HG03045 (cell line): ENCODE measurements around the gene KRTAP5-3.
"Not testable (repeated sequence)": the region's sequence is repeated elsewhere in the genome, so short reads cannot be mapped to it uniquely, and the experiment has no call there.

Source experiments
- ATAC-seq: cut with Tn5 transposase; IDR thresholded peaks from one replicate; pipeline ENCODE4 v1.9.1; 2021; ENCODE audit warnings: mild to moderate bottlenecking, moderate library complexity; ENCODE audit not compliant: unreplicated experiment

Gene KRTAP5-3

DNA sequence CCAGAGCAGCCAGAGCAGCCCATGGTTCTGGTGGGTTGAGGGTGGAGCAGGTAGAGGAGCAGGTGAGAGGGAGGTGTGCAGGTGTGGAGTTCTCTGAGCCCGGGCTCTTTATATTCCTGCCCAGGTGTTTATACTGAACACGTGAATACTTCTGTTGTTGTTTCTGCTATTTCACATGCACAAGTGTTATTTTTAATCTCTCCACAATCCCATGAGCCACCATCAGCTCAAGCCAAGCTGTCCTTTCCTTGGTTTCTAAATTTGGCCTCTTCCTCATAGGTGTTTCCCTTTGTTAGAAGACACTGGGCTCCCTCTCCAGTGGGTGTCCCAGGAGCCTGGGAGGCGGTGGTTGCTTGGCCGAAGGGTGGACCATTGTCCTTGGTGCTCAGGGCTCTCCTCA lies at the start of gene KRTAP5-3:
Gene KRTAP5-3, minus strand, starts transcription at position 101 of the 400 bp plus-strand sequence. Its CDS starts 78 bp downstream, at position 23.
- no peak for ATAC-seq

DNA sequence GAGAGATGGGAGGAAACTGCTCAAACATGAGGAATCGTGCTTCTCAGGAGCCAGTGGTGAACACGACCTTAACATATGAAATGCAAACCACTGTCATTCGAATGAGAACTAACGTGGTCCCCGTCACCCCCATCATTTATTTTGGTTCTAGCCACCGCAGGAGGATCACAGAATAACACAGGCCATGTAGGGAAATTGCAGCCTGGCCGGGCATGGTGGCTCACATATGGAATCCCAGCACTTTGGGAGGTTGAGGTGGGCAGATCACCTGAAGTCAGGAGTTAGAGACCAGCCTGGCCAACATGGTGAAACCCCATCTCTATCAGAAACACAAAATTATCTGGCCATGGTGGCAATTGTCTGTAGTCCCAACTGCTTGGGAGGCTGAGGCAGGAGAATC lies 48.4 kb upstream of the KRTAP5-3 start:
- no peak for ATAC-seq

GRCh38 chr11:1656061-1656441 lies 47.8 kb upstream of the KRTAP5-3 start:
- ATAC-seq, result no peak

GRCh38 chr11:1655168-1656060 lies 47.2 kb upstream of the KRTAP5-3 start:
- ATAC-seq, result no peak

DNA sequence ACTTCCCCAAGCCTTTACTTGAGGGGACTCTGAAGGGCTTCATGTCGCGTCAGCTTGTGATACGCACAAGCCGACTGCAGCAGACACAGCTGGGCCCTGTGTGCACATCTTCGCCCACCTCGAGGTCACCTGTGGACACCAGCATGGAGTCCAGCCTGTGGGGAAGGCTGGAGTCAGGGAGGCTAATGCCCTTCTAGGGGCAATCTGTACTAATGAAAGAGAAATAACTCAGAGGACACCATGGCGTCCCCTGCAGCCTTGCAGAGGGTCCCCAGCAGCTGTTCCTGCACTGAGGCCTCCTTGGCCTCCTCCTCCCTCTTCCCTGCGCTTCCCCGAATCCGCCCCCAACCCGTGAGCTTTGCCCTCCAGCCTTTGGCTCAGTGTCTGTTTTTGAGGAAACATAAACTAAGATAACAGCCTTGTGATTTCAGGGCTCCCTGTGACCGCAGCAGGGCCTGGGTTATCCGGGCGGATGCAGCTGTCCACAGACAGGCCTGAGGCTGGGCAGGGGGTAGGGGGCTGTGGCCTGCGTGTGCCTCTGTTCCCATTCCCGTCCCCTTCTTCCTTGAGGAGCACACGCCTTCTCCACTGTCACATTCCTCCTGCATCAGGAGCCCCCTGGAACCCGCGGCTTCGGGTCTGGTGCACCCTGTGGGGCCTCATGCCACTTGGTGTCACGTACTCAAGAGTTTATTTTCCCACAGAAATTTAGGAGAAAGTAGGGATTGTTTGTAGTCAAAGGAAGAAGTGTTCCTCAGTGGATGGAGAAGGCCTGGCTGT lies 46.3 kb upstream of the KRTAP5-3 start:
- no peak for ATAC-seq

DNA sequence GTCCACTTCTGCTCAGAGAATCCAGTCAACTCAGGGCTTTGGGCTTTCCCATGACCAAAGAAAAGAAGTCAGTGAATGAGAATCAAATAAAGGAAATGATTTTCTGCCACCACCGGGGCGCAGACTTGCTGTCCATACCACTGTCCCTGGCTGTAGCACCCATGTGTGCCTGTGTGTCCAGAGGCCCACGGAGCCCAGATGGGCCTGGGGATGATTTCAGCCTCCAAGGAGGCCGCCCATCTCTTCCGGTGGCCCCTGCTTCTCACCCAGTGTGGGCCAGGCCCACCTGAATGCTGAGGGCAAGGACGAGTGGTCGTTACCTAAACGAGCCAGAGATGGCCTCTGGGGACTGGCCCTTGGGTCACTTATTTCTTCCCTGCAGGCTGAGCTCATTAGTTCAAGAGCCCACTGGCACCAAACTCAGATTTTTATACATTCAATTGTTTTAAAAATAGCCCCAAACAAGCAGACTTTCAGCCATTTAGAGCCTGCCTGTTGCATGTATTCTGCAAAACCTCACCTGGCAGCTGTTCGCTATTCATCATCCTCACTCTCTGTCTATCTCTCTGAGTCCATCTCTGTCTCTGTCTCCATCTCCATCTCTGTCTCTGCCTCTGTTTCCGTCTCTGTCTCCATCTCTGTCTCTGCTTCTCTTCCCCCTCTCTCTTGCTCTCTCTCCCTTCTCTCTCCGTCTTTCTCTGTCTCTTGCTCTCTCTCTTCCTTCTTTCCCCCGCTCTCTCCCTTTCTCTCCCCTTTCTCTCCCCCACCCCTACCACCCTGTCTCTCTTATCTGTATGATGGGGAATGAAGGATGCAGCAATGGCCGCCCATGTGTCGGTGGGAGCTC lies 45.5 kb upstream of the KRTAP5-3 start:
- no peak for ATAC-seq

- no peak for ATAC-seq
Measured at GRCh38 chr11:1652771-1653540, 44.7 kb upstream of the KRTAP5-3 start.

DNA sequence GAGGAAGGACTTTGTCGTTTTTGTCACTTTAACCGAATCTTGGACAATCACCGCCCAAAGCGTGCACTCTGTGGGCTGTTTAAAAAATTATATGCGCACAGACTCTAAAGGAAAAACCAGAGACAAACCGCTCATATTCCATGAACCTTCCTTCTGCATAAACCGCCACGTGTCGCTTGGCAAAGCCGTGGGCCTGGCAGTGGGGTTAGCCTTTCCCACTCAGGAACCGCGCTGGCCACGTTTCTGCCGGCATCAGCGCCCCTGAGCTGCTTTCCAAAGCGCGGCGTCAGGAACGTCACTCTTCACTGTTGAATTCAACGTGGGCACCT lies 44.1 kb upstream of the KRTAP5-3 start:
- ATAC-seq, result no peak

DNA sequence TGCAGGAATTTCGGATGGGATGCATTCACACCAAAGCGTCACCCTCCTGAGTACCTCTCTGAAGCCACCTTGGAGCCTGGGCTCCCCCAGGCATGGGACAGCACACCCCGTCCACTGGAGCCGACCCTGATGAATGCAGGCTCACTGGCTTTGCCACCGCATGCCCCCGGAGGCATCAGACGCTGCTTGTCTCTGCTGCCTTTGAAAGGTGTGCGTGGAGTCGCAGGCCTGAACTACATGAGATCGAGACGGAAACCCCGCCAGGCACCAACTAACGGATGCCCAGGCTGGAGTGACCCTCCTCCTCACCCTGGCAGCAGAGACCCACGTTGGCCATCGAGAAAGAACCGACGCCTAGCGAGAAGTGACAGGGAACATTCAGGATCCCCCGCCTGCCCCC lies 43.8 kb upstream of the KRTAP5-3 start:
- no peak for ATAC-seq

GRCh38 chr11:1651411-1651980 lies 43.2 kb upstream of the KRTAP5-3 start:
- ATAC-seq, result no peak

GRCh38 chr11:1650918-1651262 lies 42.6 kb upstream of the KRTAP5-3 start:
- ATAC-seq, result no peak

- no peak for ATAC-seq
Measured at GRCh38 chr11:1650034-1650917, 42.0 kb upstream of the KRTAP5-3 start.

- ATAC-seq, result no peak
Measured at GRCh38 chr11:1648653-1649420, 40.6 kb upstream of the KRTAP5-3 start.

DNA sequence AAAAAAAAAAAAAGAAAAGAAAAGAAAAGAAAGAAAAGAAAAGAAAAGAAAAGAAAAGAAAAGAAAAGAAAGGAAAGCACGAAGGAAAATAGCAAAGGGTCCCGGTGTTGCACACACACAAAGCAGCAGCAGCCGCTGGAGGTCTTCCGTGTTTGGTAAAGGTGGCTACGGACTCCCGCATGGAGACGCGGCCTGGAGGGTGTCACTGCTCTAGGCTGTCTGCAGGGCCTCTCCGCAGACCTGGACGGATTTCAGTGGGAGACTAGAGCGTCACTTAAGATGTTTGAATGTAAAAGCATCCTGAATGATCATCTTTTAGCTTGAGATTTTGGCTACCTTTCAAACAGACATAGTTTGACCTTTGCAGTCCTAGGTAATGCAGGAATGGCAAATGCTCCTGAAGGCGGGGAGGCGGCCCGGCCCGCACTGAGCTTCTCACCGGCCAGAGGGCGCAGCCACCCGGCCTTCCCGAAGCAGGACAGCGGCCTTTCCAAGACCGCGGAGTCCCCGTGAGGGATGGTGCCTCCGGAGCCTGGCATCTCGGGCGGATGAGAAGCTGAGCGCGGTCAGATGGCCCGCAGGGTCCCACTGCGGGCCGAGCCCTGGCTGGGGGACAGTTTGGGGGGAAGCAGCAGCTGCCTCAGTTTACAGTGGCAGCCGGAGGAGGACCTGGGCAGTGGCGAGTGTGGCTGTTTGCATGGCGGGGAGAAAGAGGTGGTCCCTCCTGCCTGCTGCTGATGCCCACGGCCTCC lies 39.8 kb upstream of the KRTAP5-3 start:
- ATAC-seq, result no peak

- not testable (repeated sequence) for ATAC-seq
Measured at GRCh38 chr11:1646540-1646939, 38.3 kb upstream of the KRTAP5-3 start.

GRCh38 chr11:1645357-1645821 lies 37.1 kb upstream of the KRTAP5-3 start:
- no peak for ATAC-seq

DNA sequence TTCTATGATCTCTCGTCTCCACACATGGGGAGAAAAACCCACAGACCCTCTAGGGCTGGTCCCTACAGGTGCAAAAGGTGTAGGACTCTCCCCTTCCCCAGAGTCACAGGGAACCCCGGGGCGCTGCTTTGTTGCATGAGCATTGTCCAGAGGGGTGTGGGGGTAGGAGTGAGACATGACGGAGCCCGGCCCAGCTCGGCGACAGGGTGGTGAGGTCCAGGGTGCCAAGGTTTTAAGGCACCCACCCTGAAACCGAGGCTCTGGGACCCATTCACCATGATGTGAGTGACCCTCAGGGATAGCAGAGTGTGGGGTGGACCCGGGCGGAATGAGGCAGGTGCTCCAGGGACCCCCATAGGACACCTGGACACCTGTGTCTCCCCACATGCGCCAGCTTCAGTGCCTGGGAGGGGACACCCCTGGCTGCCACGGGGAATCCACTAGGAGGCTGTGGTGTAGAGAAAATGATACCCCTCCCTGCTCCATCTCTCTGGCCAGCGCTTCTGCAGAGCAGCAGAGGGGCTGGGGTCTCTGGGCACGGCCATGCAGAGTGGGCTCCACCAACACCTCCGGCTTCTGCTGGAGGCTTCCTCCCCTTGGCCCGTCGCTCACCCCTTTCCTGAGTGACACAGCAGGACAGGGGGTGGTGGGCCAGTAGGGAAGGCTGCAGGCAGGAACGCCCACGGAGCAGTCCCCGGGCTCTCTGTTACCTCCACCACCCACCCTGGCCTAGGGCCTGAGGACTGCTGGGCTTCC lies 36.5 kb upstream of the KRTAP5-3 start:
- no peak for ATAC-seq
